Measurements from ENCODE around the gene ASPG. TPM values are rescaled to one million over a fixed set of nuclear protein-coding genes. Genes with fewer than 3 reads are reported as not detected.

ASPG gene
- total and polyA plus RNA-seq, 9 donors, result 0.37 to 2.5 (median 1.3) TPM

- no CpG with 5 or more reads among the region's 4 CpGs for WGBS (ENCODE audit: insufficient coverage)
- H3K4me3 ChIP-seq (ENCODE audit: low read length), result no peak overlapping the region
- H3K36me3 ChIP-seq (ENCODE audit: control insufficient read depth, insufficient read depth, low read length), result no peaks in the 10 kb centered on the region
- peaks cover 18% of the 10 kb centered on the region for H3K27me3 ChIP-seq (ENCODE audit: control insufficient read depth, insufficient read depth, low read length)
- no peak for DNase-seq
- peaks cover 7% of the 10 kb centered on the region for H3K9me3 ChIP-seq (replicated peaks; ENCODE audit: control insufficient read depth, low read depth, low read length)
- no peak overlapping the region for H3K27ac ChIP-seq (ENCODE audit: low read length)
- H3K4me1 ChIP-seq (ENCODE audit: control insufficient read depth, insufficient read depth, low read length), result no peaks in the 10 kb centered on the region
These were observed 39.5 kb downstream of the ASPG start for GRCh38 chr14:104125011-104125410.

GRCh38 chr14:104126753-104127152 lies 41.3 kb downstream of the ASPG start:
- Histone ChIP-seq H3K27ac (ENCODE audit: low read length) (no peak overlapping the region), H3K4me3 (ENCODE audit: low read length) (no peak overlapping the region), H3K4me1 (ENCODE audit: control insufficient read depth, insufficient read depth, low read length) (no peaks in the 10 kb centered on the region), H3K9me3 (replicated peaks; ENCODE audit: control insufficient read depth, low read depth, low read length) (peaks cover 15% of the 10 kb centered on the region), H3K27me3 (ENCODE audit: control insufficient read depth, insufficient read depth, low read length) (peaks cover 11% of the 10 kb centered on the region), H3K36me3 (ENCODE audit: control insufficient read depth, insufficient read depth, low read length) (no peaks in the 10 kb centered on the region)
- DNase-seq, result no peak
- no CpG with 5 or more reads among the region's 2 CpGs for WGBS (ENCODE audit: insufficient coverage)

- Histone ChIP-seq H3K36me3 (ENCODE audit: control insufficient read depth, insufficient read depth, low read length) (no peaks in the 10 kb centered on the region), H3K27ac (ENCODE audit: low read length) (no peak overlapping the region), H3K4me3 (ENCODE audit: low read length) (no peak overlapping the region), H3K4me1 (ENCODE audit: control insufficient read depth, insufficient read depth, low read length) (no peaks in the 10 kb centered on the region), H3K9me3 (replicated peaks; ENCODE audit: control insufficient read depth, low read depth, low read length) (peaks cover 15% of the 10 kb centered on the region), H3K27me3 (ENCODE audit: control insufficient read depth, insufficient read depth, low read length) (peaks cover 26% of the 10 kb centered on the region)
- no CpG with 5 or more reads among the region's 1 CpG for WGBS (ENCODE audit: insufficient coverage)
- no peak for DNase-seq
These were observed 43.5 kb downstream of the ASPG start for GRCh38 chr14:104128981-104129380.

- Histone ChIP-seq H3K27ac (ENCODE audit: low read length) (no peak overlapping the region), H3K4me3 (ENCODE audit: low read length) (no peak overlapping the region), H3K36me3 (ENCODE audit: control insufficient read depth, insufficient read depth, low read length) (no peaks in the 10 kb centered on the region), H3K27me3 (ENCODE audit: control insufficient read depth, insufficient read depth, low read length) (peaks cover 32% of the 10 kb centered on the region), H3K4me1 (ENCODE audit: control insufficient read depth, insufficient read depth, low read length) (no peaks in the 10 kb centered on the region), H3K9me3 (replicated peaks; ENCODE audit: control insufficient read depth, low read depth, low read length) (peaks cover 15% of the 10 kb centered on the region)
- no peak for DNase-seq
- WGBS (ENCODE audit: insufficient coverage), result no CpG with 5 or more reads among the region's 1 CpG
These were observed 44.1 kb downstream of the ASPG start for GRCh38 chr14:104129556-104129955.

- peaks cover 15% of the 10 kb centered on the region for H3K9me3 ChIP-seq (replicated peaks; ENCODE audit: control insufficient read depth, low read depth, low read length)
- no peak overlapping the region for H3K4me3 ChIP-seq (ENCODE audit: low read length)
- no peaks in the 10 kb centered on the region for H3K36me3 ChIP-seq (ENCODE audit: control insufficient read depth, insufficient read depth, low read length)
- no peak overlapping the region for H3K27ac ChIP-seq (ENCODE audit: low read length)
- H3K4me1 ChIP-seq (ENCODE audit: control insufficient read depth, insufficient read depth, low read length), result peaks cover 10% of the 10 kb centered on the region
- peaks cover 47% of the 10 kb centered on the region for H3K27me3 ChIP-seq (ENCODE audit: control insufficient read depth, insufficient read depth, low read length)
- 26% methylated on average over 11 of the region's 11 CpGs for WGBS (ENCODE audit: insufficient coverage)
- no peak for DNase-seq
These were observed 45.6 kb downstream of the ASPG start for GRCh38 chr14:104130974-104131651.

GRCh38 chr14:104131968-104132732 lies 46.6 kb downstream of the ASPG start:
- no peaks in the 10 kb centered on the region for H3K36me3 ChIP-seq (ENCODE audit: control insufficient read depth, insufficient read depth, low read length)
- peaks cover 15% of the 10 kb centered on the region for H3K9me3 ChIP-seq (replicated peaks; ENCODE audit: control insufficient read depth, low read depth, low read length)
- DNase-seq, result no peak
- no peak overlapping the region for H3K27ac ChIP-seq (ENCODE audit: low read length)
- H3K4me1 ChIP-seq (ENCODE audit: control insufficient read depth, insufficient read depth, low read length), result peaks cover 16% of the 10 kb centered on the region
- H3K27me3 ChIP-seq (ENCODE audit: control insufficient read depth, insufficient read depth, low read length), result peaks cover 53% of the 10 kb centered on the region
- 69% methylated on average over 21 of the region's 23 CpGs for WGBS (ENCODE audit: insufficient coverage)
- H3K4me3 ChIP-seq (ENCODE audit: low read length), result no peak overlapping the region

- no peak for DNase-seq
- Histone ChIP-seq H3K36me3 (ENCODE audit: control insufficient read depth, insufficient read depth, low read length) (no peaks in the 10 kb centered on the region), H3K4me1 (ENCODE audit: control insufficient read depth, insufficient read depth, low read length) (peaks cover 23% of the 10 kb centered on the region), H3K9me3 (replicated peaks; ENCODE audit: control insufficient read depth, low read depth, low read length) (peaks cover 15% of the 10 kb centered on the region), H3K27ac (ENCODE audit: low read length) (no peak overlapping the region), H3K27me3 (ENCODE audit: control insufficient read depth, insufficient read depth, low read length) (peaks cover 60% of the 10 kb centered on the region), H3K4me3 (ENCODE audit: low read length) (no peak overlapping the region)
- WGBS (ENCODE audit: insufficient coverage), result 0% methylated on average over 2 of the region's 7 CpGs
These were observed 47.5 kb downstream of the ASPG start for GRCh38 chr14:104132981-104133380.

GRCh38 chr14:104133496-104133895 lies 48.0 kb downstream of the ASPG start:
- Histone ChIP-seq H3K4me1 (ENCODE audit: control insufficient read depth, insufficient read depth, low read length) (peaks cover 26% of the 10 kb centered on the region), H3K9me3 (replicated peaks; ENCODE audit: control insufficient read depth, low read depth, low read length) (peaks cover 15% of the 10 kb centered on the region), H3K27me3 (ENCODE audit: control insufficient read depth, insufficient read depth, low read length) (peaks cover 63% of the 10 kb centered on the region), H3K4me3 (ENCODE audit: low read length) (no peak overlapping the region), H3K27ac (ENCODE audit: low read length) (no peak overlapping the region), H3K36me3 (ENCODE audit: control insufficient read depth, insufficient read depth, low read length) (no peaks in the 10 kb centered on the region)
- no peak for DNase-seq
- WGBS (ENCODE audit: insufficient coverage), result 95% methylated on average over 3 of the region's 9 CpGs

- H3K36me3 ChIP-seq (ENCODE audit: control insufficient read depth, insufficient read depth, low read length), result no peaks in the 10 kb centered on the region
- H3K4me1 ChIP-seq (ENCODE audit: control insufficient read depth, insufficient read depth, low read length), result peaks cover 32% of the 10 kb centered on the region
- no peak for DNase-seq
- H3K4me3 ChIP-seq (ENCODE audit: low read length), result no peak overlapping the region
- H3K9me3 ChIP-seq (replicated peaks; ENCODE audit: control insufficient read depth, low read depth, low read length), result peaks cover 14% of the 10 kb centered on the region
- WGBS (ENCODE audit: insufficient coverage), result 65% methylated on average over 12 of the region's 31 CpGs
- no peak overlapping the region for H3K27ac ChIP-seq (ENCODE audit: low read length)
- peaks cover 69% of the 10 kb centered on the region for H3K27me3 ChIP-seq (ENCODE audit: control insufficient read depth, insufficient read depth, low read length)
These were observed 48.8 kb downstream of the ASPG start for GRCh38 chr14:104134061-104134965.
